Suprapubic skin (tissue), 4 donors: ENCODE measurements around the gene PSMA1. TPM values are rescaled to one million over a fixed set of nuclear protein-coding genes. Genes with fewer than 3 reads are reported as not detected.

ENCODE experiments used
- DNase-seq, 2 donors: peaks; one replicate each; pipeline ENCODE4 v3.0.0-alpha.2; 2019; ENCODE audit warnings: low spot score in 2 of 2
- H3K27ac ChIP-seq: fragments of 200-600 bp; sonication (generic); one replicate; pipeline ENCODE4 v1.5.1; 2019
- H3K27me3 ChIP-seq: fragments of 200-600 bp; sonication (generic); one replicate; pipeline ENCODE4 v1.5.1; 2019
- H3K36me3 ChIP-seq: fragments of 200-600 bp; sonication (generic); one replicate; pipeline ENCODE4 v1.5.1; 2019
- H3K4me1 ChIP-seq: fragments of 200-600 bp; sonication (generic); one replicate; pipeline ENCODE4 v1.5.1; 2019
- H3K4me3 ChIP-seq: fragments of 200-600 bp; sonication (generic); one replicate; pipeline ENCODE4 v1.5.1; 2019; ENCODE audit warnings: mild to moderate bottlenecking
- H3K9me3 ChIP-seq: fragments of 200-600 bp; sonication (generic); one replicate; pipeline ENCODE4 v1.5.1; 2019
- CTCF ChIP-seq, 2 donors: fragments of 200-600 bp in 1 of 2; fragments of 450-650 bp in 1 of 2; sonication (generic) in 1 of 2; IDR thresholded peaks; one replicate each; pipeline ENCODE4 v1.5.1; 2016 to 2019; ENCODE audit warnings: antibody characterized with exemption in 2 of 2, mild to moderate bottlenecking in 1 of 2, moderate library complexity in 1 of 2
- EP300 ChIP-seq: sonication (generic); formaldehyde crosslinking; IDR thresholded peaks from one replicate; pipeline ENCODE4 v1.6.1; 2017; ENCODE audit warnings: antibody characterized with exemption
- POLR2A ChIP-seq, 2 donors: fragments of 450-650 bp; IDR thresholded peaks; one replicate each; pipeline ENCODE4 v1.6.1; 2017; ENCODE audit warnings: antibody characterized with exemption in 2 of 2, mild to moderate bottlenecking in 2 of 2, moderate library complexity in 2 of 2
- POLR2AphosphoS5 ChIP-seq, 3 donors: sonication (generic); formaldehyde crosslinking; IDR thresholded peaks; one replicate each; pipeline ENCODE4 v1.6.1; 2017; ENCODE audit warnings: antibody characterized with exemption in 3 of 3
- WGBS: methylation state at CpG from one replicate; pipeline ENCODE4 v1.1.5; 2018; 5-methylcytosine and 5-hydroxymethylcytosine counted together
- total RNA-seq, 4 donors: library from RNA; depleted of rRNA; stranded (reverse); fragments of >200 nt; gene quantifications; one replicate each; pipeline ENCODE4 v1.1.0, GENCODE V29; 2016

PSMA1 gene
- total RNA-seq, 4 donors from 2014 or later, result 86.1 to 115 (median 99.6) TPM

GRCh38 chr11:14500181-14500651, 20.0 kb downstream of the PSMA1 start:
- no peaks in the 10 kb centered on the region for H3K27me3 ChIP-seq
- no peak for DNase-seq
- H3K4me3 ChIP-seq, result peak overlapping the region; percentile 94
- 0% methylated on average over 6 of the region's 6 CpGs for WGBS
- TF ChIP-seq CTCF (IDR thresholded peaks at IDR 0.05) (no peak), EP300 (no peak), POLR2AphosphoS5 (IDR thresholded peaks at IDR 0.05) (no peak), POLR2A (IDR thresholded peaks at IDR 0.05) (no peak)
- H3K9me3 ChIP-seq, result no peaks in the 10 kb centered on the region
- H3K27ac ChIP-seq, result peak overlapping the region; percentile 92
- H3K4me1 ChIP-seq, result peaks cover 34% of the 10 kb centered on the region
- peaks cover 41% of the 10 kb centered on the region for H3K36me3 ChIP-seq

GRCh38 chr11:14499560-14500180, 20.5 kb downstream of the PSMA1 start, which contains the start of gene COPB1:
Gene COPB1 (minus strand): TSS chr11:14499811. CDS start chr11:14498928, 883 bp downstream.
- no peaks in the 10 kb centered on the region for H3K27me3 ChIP-seq
- H3K36me3 ChIP-seq, result peaks cover 41% of the 10 kb centered on the region
- peaks cover 34% of the 10 kb centered on the region for H3K4me1 ChIP-seq
- peak within 1 kb of the TSS; percentile 94 for H3K4me3 ChIP-seq
- peak within 1 kb of the TSS; percentile 92 for H3K27ac ChIP-seq
- TF ChIP-seq EP300 (no peak), CTCF (IDR thresholded peaks at IDR 0.05) (no peak), POLR2AphosphoS5 (IDR thresholded peaks at IDR 0.05) (peak in 2 of 3 donors; percentile 78 to 91), POLR2A (IDR thresholded peaks at IDR 0.05) (peak in 1 of 2 donors; percentile 84)
- DNase-seq, result peak; percentile 94 to 95
- H3K9me3 ChIP-seq, result no peaks in the 10 kb centered on the region
- 0% methylated on average over 21 of the region's 37 CpGs for WGBS

- H3K4me1 ChIP-seq, result peaks cover 34% of the 10 kb centered on the region
- under 1% methylated on average over 10 of the region's 19 CpGs for WGBS
- no peaks in the 10 kb centered on the region for H3K27me3 ChIP-seq
- H3K9me3 ChIP-seq, result no peaks in the 10 kb centered on the region
- H3K27ac ChIP-seq, result peak overlapping the region; percentile 92
- peaks cover 41% of the 10 kb centered on the region for H3K36me3 ChIP-seq
- TF ChIP-seq POLR2A (IDR thresholded peaks at IDR 0.05), result no peak
- TF ChIP-seq EP300, result no peak
- no peak for TF ChIP-seq POLR2AphosphoS5 (IDR thresholded peaks at IDR 0.05)
- no peak for TF ChIP-seq CTCF (IDR thresholded peaks at IDR 0.05)
- peak overlapping the region; percentile 94 for H3K4me3 ChIP-seq
- peak in 1 of 2 donors; percentile 70 for DNase-seq
These were observed 21.0 kb downstream of the PSMA1 start for GRCh38 chr11:14499178-14499559.

- 94% methylated on average over 3 of the region's 3 CpGs for WGBS
- Histone ChIP-seq H3K27me3 (no peaks in the 10 kb centered on the region), H3K4me1 (no peaks in the 10 kb centered on the region), H3K36me3 (peaks cover 98% of the 10 kb centered on the region), H3K4me3 (no peak overlapping the region), H3K27ac (no peak overlapping the region), H3K9me3 (no peaks in the 10 kb centered on the region)
- no peak for TF ChIP-seq CTCF (IDR thresholded peaks at IDR 0.05)
- no peak for TF ChIP-seq POLR2A (IDR thresholded peaks at IDR 0.05)
- no peak for TF ChIP-seq POLR2AphosphoS5 (IDR thresholded peaks at IDR 0.05)
- TF ChIP-seq EP300, result no peak
- no peak for DNase-seq
These were observed 39.5 kb downstream of the PSMA1 start for GRCh38 chr11:14480716-14481115.

- no peaks in the 10 kb centered on the region for H3K27me3 ChIP-seq
- H3K27ac ChIP-seq, result no peak overlapping the region
- TF ChIP-seq CTCF (IDR thresholded peaks at IDR 0.05) (no peak), POLR2AphosphoS5 (IDR thresholded peaks at IDR 0.05) (no peak), POLR2A (IDR thresholded peaks at IDR 0.05) (no peak), EP300 (no peak)
- 70% methylated on average over 1 of the region's 1 CpG for WGBS
- H3K4me1 ChIP-seq, result no peaks in the 10 kb centered on the region
- no peak overlapping the region for H3K4me3 ChIP-seq
- H3K36me3 ChIP-seq, result peaks cover 99% of the 10 kb centered on the region
- DNase-seq, result no peak
- no peaks in the 10 kb centered on the region for H3K9me3 ChIP-seq
These were observed 49.1 kb downstream of the PSMA1 start for GRCh38 chr11:14471127-14471526.
